CD4-positive, alpha-beta T cell treated with Interleukin-6 at 100 ng/mL for 8 hours (primary cell): Measurements from ENCODE around the gene CD52.

Experiments
- DNase-seq: peaks from one replicate; pipeline ENCODE4 v3.0.0-alpha.2; 2020; ENCODE audit warnings: mixed read lengths, low spot score

The CD52 gene, protein sequence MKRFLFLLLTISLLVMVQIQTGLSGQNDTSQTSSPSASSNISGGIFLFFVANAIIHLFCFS

DNA sequence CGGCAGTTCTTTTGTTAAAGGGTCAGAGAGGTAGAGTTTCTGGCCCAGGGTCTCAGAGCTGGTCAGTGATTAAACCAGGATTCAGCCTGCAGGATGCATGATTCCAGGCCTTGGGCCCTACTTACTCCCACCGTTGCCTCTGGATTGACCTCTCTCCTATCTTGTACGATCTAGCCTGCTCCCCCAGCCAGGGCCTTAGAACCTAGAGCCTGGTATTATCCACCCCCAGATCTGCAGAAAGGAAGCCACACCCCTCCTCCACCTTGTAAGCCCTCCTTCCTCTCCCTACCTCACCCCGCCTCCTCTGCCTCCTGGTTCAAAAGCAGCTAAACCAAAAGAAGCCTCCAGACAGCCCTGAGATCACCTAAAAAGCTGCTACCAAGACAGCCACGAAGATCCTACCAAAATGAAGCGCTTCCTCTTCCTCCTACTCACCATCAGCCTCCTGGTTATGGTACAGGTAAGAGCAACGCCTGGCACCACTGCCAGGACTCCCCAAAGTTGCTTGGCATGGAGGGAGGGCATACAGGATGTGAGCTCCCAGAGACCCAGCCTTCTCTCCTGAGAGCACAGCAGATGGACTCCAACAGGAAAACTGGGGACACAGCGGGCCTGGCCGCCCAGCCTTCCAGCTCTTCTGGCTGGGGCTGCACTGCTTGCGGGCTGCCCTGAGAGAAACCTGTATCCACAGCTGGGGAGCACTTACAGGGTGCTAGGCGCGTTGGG lies at the start of gene CD52:
CD52 (plus strand) TSS at position 347 of the 726 bp plus-strand sequence; CDS start at position 407, 60 bp downstream.
- DNase-seq: peak; percentile 90

- no peak for DNase-seq
Measured at GRCh38 chr1:26268290-26269197, 49.2 kb upstream of the CD52 start.

- DNase-seq: no peak
Measured at GRCh38 chr1:26269198-26269550, 48.6 kb upstream of the CD52 start.

DNA sequence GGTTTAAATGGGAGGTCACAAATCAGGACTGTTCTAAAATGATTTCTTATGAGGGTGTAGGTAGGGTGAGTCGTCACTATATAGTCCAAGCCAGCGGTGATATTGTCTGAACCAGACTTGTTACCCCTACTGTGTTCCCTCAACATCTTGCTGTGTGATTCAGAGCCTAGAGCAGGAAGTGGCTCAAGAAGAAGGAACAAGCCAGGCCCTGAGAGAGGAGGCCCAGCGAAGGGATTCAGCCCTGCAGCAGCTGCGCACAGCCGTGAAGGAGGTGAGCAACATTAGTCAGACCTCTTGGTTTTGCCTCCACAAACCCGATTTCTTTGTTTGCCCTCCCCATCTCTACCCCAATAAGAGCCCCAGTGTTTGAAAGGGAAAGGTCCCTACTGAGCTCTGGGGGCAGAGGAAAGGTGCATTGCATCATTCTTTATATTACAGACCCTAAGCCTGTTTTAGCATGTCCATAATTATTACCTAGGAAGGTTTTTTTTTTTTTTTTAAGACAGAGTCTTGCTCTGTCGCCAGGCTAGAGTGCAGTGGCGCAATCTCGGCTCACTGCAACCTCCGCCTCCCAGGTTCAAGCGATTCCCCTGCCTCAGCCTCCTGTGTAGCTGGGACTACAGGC lies 42.8 kb upstream of the CD52 start:
- DNase-seq: no peak

DNA sequence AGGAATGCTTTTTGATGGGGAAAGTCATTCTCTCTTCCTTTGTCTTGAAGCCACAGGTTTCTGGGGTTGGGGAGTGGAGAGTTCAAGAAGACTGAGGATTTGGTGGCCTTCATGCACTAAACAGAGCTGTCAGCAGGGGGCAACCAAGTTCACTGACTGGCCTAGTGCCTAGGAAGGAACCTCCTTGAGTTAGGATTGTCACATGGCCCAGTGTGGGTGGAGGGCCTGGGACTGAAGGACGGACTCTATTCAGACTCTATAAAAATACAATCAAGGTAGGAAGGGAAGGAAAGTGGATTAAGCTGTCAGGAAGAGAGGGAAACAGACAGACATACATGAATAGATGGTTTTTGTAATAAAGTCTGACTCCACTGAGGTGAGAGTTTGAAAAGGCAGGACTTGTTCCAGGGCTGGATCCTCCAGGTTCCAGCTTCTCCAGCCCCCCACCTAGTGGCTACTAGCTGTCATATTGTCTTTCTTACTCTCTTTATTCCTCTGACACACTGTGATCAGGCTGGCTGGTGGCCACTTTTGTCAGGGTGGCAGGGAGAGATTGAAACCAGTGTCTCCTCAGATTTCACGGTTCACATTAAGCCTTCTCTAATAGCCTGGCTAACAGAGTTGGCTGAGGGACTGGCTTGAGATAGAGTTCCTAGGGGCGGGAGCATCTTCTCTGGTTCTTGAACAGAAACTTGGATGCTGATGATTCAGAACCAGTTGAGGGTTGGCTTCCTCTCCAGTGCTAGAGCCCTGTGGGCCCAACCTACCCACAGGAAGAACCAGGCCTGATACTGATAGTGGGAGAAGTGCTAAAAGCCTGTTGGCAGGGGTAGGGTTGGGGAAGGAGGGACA lies 42.0 kb upstream of the CD52 start:
- DNase-seq: peak; percentile 84

GRCh38 chr1:26276432-26276838 lies 41.3 kb upstream of the CD52 start:
- DNase-seq: no peak

DNA sequence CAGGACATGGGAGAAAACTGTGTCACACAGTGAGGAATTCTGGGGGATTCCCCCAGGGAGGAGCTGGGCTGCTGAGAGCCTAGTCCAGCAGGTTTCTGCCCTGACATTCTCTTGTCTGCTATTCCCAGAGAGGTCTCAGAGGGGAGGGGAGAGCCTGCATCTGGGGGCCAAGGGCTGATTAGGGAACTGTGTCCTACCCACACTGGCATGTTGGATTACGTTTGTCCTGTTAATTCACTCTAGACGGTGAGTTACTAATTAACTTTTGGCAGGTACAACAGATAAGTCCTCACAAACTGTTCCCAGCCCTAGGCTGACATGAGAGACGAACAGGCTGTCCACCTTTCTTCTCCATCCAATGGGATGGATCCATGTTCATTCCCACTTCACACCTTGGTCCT lies 40.5 kb upstream of the CD52 start:
- DNase-seq: no peak

DNA sequence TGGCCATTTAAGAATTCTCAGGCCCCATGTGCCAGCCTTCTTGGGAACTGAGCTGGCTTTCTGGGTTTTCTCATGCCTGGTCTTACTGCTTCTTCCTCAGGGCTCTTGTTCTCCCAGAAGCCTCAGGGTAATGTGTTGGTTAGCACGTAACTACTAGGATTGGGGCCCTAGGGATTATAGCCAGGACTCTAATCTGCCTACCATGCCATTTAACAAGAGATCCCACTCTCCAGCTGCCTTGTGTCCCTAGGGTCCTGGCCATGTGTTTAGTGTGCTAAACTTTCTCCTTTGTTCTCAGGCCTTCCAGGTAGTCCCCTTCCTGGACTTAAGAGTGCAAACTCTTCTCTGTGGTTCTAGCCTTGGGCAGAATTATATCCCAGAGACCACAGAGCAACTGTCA lies 40.0 kb upstream of the CD52 start:
- DNase-seq: no peak

DNA sequence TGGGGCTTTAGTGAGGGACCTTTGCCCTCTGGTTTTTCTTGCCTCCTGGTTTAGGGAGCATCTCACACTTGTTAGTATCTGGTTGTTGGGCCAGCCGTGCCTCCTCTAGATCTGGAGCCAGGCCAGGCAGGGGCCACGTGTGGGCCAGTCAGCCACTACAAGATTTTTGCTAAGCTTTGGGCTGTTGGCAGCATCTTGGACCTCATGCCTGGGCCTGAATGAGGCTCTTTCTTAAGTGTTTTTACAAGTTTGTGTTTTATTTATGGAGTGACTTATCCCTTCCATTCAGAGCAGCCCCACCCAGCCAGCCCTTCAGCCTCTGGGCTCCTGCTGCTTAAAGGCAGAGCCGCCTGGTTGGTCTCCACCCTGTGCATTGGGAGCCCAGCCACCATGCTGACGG lies 39.5 kb upstream of the CD52 start:
- no peak for DNase-seq

- DNase-seq: peak; percentile 33
Measured at GRCh38 chr1:26278724-26279455, 38.9 kb upstream of the CD52 start.

DNA sequence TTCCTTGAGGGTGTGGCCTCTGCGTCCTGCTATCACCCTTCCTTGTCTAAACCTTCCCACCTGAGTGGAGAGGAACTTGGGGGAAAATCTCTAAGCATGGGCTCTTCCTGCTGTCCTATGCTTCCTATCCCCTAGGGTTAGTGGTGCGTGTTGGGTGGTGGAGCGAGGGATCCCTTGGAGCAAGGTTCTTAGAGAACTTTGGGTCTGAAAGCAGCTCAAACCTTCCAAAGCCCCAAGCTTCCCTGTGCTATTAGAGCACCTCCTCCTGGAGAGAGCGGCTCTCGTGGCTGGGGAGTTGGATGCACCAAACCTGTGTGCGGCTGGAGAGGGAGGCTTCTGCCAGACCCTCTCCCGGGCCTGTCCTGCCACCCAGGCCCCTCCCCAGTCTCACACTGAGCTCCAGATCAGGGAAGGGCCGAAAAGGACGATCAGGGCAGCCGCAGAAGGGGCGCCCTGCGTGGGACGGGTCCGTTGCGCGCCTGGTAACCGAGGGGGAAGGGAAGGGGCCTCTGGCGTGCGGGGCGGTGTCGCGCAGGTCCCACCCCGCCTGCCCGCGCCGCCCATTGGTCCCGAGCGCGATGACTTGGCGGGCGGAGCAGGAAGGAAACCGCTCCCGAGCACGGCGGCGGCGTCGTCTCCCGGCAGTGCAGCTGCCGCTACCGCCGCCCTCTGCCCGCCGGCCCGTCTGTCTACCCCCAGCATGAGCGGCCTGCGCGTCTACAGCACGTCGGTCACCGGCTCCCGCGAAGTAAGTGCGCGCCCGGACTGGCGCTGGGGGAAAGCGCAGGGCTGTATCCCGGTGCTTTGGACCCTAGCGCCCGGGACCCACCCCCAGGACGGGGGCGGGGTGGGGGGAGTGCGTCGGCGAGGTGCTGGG lies 38.1 kb upstream of the CD52 start, which contains the start of gene SH3BGRL3:
SH3BGRL3 (plus strand) TSS at position 631 of the 877 bp plus-strand sequence; CDS start at position 701, 70 bp downstream.
- DNase-seq: peak; percentile 85

DNA sequence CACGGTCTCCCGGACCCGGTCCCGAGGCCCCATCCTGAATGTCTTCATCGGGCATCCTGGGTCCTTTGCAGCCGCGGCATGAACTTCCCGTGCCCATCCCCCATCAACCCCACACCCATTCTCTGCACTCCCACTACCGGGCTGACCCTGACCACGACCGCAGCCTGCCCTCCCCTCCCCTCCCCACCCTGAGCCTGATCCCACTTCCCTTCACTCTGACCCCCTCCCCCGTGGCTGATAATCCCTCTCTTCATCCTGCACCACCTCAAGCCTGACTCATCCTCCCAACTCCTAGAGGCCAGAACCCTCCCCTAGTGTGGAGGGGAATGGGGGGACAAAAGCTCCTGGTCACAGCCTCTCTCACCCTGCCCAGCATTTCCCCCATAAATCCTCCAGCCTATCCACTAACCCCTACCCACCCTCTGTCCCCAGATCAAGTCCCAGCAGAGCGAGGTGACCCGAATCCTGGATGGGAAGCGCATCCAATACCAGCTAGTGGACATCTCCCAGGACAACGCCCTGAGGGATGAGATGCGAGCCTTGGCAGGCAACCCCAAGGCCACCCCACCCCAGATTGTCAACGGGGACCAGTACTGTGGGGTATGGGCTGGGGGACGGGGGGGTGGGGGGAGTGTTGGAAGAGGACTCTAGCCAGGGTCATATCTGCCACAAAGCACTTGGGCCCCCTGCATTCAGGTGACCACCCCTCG lies 37.3 kb upstream of the CD52 start:
- peak; percentile 23 for DNase-seq

DNA sequence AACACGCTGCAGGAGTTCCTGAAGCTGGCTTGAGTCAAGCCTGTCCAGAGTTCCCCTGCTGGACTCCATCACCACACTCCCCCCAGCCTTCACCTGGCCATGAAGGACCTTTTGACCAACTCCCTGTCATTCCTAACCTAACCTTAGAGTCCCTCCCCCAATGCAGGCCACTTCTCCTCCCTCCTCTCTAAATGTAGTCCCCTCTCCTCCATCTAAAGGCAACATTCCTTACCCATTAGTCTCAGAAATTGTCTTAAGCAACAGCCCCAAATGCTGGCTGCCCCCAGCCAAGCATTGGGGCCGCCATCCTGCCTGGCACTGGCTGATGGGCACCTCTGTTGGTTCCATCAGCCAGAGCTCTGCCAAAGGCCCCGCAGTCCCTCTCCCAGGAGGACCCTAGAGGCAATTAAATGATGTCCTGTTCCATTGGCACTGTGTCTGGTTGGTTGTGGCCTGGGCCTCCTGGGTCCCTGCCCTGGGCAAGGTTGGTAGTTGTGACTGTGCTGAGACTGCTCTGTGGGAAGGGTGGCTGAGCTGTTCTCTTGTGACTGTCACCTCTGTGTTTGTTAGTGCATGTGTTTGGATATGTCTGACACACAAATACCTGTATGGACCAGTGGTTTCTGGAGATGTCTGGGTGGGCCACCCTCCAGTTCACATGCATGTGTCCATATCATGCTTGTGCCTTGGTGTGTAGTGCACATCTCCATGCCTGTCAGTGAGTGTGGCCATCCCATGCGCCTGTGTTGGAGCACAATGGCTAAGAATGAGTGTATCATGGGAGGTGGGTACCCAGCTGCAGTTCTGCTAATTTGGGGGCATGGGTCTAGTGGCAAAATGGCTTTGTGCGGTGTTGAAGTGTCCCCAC lies 36.4 kb upstream of the CD52 start:
- DNase-seq: no peak

- DNase-seq: no peak
Measured at GRCh38 chr1:26281971-26282370, 35.8 kb upstream of the CD52 start.

DNA sequence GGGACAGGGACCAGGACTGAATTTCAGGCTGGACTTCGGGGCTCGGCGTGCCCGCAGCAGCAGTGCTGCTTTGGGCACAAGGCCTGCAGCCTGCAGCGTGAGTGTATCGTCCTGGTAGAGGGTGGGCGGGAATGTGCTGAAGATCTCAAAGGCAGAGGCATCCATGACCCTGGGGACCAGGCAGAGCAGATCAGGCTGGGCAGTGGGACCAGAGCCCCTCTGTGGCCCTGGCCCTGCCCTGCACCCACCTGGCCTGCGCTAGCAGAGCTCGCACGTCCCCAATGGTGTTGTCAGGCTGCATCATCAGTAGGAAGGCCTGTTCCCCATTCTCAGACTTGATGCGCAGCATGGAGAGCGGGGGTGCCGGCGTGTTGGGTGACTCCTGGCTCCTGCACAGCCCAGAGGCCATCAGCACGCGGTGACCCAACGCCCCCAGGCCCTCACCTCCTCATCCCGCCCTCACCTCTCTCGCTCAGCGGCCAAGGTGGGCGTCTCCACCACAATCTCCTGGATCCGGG lies 35.3 kb upstream of the CD52 start:
- no peak for DNase-seq

DNA sequence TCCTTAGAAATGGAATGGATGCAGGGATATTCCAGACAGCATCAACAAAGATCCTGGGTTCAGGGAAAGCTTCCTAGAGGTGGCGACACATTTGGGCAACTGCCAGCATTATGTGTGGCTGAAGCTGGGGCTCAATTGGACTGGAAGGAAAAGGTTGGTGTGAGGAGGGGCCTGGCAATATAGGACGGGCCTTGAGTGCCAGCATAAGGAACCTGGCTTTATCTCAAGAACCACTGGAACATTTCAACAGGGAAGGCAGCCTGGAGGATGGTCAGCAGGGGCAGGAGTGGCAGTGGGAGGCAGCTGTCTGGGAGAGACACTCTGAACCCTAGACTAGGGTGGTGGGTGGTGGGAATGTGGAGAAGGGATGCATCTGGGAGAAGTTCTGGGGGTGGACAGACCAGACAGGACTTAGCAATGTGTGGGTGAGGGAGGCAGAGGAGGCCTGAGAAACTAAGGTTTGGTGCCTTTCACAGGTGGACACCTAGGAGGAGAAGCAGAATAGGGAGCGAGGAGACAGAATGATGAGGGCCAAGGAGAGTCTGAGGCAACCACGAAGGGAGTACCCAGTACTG lies 34.4 kb upstream of the CD52 start:
- no peak for DNase-seq

- no peak for DNase-seq
Measured at GRCh38 chr1:26283871-26284596, 33.7 kb upstream of the CD52 start.
